GM23248 (cell line): ENCODE measurements around the gene PPFIBP2.

ENCODE experiments used
- EZH2 ChIP-seq: fragments of 200-600 bp; sonication (generic); IDR thresholded peaks from 2 replicates; pipeline ENCODE4 v1.6.1; 2018; ENCODE audit warnings: antibody characterized with exemption, mild to moderate bottlenecking; ENCODE audit not compliant: insufficient read depth, poor library complexity, severe bottlenecking
- EZH2phosphoT487 ChIP-seq: fragments of 200-600 bp; sonication (generic); IDR thresholded peaks from 2 replicates; pipeline ENCODE4 v1.6.1; 2018; ENCODE audit warnings: antibody characterized with exemption, moderate library complexity, mild to moderate bottlenecking, low read depth; ENCODE audit not compliant: insufficient read depth

DNA sequence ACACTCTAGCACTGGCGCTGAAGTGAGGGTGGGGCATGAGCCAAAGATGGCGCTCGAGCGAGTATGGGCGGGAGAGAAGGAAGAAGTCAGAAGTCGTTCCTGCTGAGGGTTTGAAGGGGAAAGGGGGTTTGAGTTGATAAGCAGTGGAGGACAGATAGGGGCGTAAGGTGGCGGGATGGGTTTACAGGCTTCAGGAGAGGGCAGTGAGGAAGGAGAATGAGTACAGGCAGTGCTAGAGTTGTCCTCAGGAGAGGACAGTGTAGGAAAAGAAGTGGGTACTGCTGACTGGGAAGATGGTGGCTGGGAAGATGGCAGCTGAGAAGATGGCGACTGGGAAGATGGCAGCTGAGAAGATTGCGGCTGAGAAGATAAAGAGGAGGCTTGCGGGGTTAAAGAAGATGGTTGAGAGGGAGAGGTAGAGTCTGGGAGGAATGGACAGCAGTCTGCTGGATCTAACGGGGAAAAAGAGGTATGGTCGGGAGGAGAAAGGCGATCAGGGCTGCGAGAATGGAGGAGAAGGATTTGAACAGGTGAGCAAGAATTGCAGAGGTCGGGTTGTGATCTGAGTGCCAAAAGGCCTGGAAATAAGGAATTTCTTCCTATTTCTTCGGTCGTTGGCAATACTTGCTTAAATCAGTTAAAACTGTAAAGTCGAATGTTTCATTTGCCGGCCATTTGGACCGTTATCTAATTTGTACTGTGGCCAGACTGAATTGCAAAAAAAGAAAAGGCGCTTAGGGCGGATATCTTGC lies 5.2 kb downstream of the PPFIBP2 start:
- TF ChIP-seq EZH2 (no peak), EZH2phosphoT487 (no peak)
